HepG2 (cell line): ENCODE data around the gene ZSWIM8. TPM values are rescaled to one million over a fixed set of nuclear protein-coding genes. Genes with fewer than 3 reads are reported as not detected.
A peak's percentile ranks its signal among the peaks of the same experiment; 100 is the strongest.

Experiments
- ATAC-seq: fragments of 200-7000 bp; cut with Tn5 transposase; 3 replicates; pipeline ENCODE4 v1.9.1; 2020; ENCODE audit warnings: mild to moderate bottlenecking, moderate library complexity
- BruUV-seq: library from RNA; stranded (reverse); fragments of 400-500 nt; replicated peaks from 2 replicates; lab custom pipeline; 2021; lab: Mats Ljungman, UMichigan
- CTCF ChIA-PET: fragments of 300-600 bp; formaldehyde crosslinking; extraction: SDS; loops from one replicate; lab custom pipeline; 2021; ENCODE audit warnings: low total read pairs, inconsistent platforms, low intra/inter-chr PET ratio; lab: Yijun Ruan, JAX
- POLR2A ChIA-PET: fragments of 350-600 bp; sonication (Branson Sonifier 250); formaldehyde crosslinking; loops from one replicate; lab custom pipeline; 2020; ENCODE audit warnings: antibody characterized with exemption, inconsistent platforms; lab: Yijun Ruan, JAX
- DNase-seq: peaks from one replicate; pipeline ENCODE4 v3.0.0-alpha.2; 2015; ENCODE audit warnings: low spot score
- FAIRE-seq: peaks from 3 replicates; lab custom pipeline; 2011; peaks lifted over from hg19 to GRCh38; lab: Jason Lieb, UNC
- H2AFZ ChIP-seq: one replicate; pipeline ENCODE4 v1.6.1; 2011; ENCODE audit warnings: low read length, inconsistent platforms
- H3K27ac ChIP-seq: fragments of 300-600 bp; 3 replicates; pipeline ENCODE4 v1.8.0; 2011; ENCODE audit warnings: mixed run types, mild to moderate bottlenecking, mixed read lengths, low read length, inconsistent platforms; ENCODE audit not compliant: insufficient read depth; ENCODE audit errors: extremely low read length
- H3K27me3 ChIP-seq, 2 experiments: fragments of 200-600 bp in 1 of 2; 2 replicates in 1 of 2; 3 replicates in 1 of 2; pipeline versions ENCODE4 v1.6.0 to v1.8.0; 2011; ENCODE audit warnings: low read length in 2 of 2, mild to moderate bottlenecking in 2 of 2, moderate library complexity in 2 of 2, inconsistent platforms in 1 of 2; ENCODE audit not compliant: insufficient read depth in 2 of 2, control insufficient read depth in 1 of 2
- H3K36me3 ChIP-seq, 2 experiments: fragments of 200-600 bp in 1 of 2; replicated peaks in 1 of 2; 2 replicates in 1 of 2; 3 replicates in 1 of 2; pipeline versions ENCODE4 v1.5.1 to v1.8.0; 2011; ENCODE audit warnings: low read length in 2 of 2, inconsistent platforms in 1 of 2; ENCODE audit not compliant: insufficient read depth in 2 of 2, control insufficient read depth in 1 of 2
- H3K4me1 ChIP-seq: 2 replicates; pipeline ENCODE4 v1.5.1; 2012; ENCODE audit warnings: low read length, inconsistent platforms; ENCODE audit not compliant: insufficient read depth
- H3K4me2 ChIP-seq: 2 replicates; pipeline ENCODE4 v1.6.0; 2011; ENCODE audit warnings: low read depth, low read length, inconsistent platforms
- H3K4me3 ChIP-seq, 3 experiments: fragments of 200-600 bp in 1 of 3; sonication (generic), shearing (Covaris generic) in 1 of 3; replicated peaks in 1 of 3; 2 replicates each; pipeline ENCODE4 v1.5.1; 2011 to 2016; ENCODE audit warnings: low read length in 3 of 3, inconsistent platforms in 2 of 3, low read depth in 2 of 3, mild to moderate bottlenecking in 2 of 3, control low read depth in 1 of 3, mixed read lengths in 1 of 3; ENCODE audit not compliant: insufficient read depth in 1 of 3
- H3K79me2 ChIP-seq: one replicate; pipeline ENCODE4 v1.6.1; 2011; ENCODE audit warnings: low read length, inconsistent platforms; ENCODE audit not compliant: insufficient read depth
- H3K9ac ChIP-seq: 2 replicates; pipeline ENCODE4 v1.6.0; 2011; ENCODE audit warnings: mild to moderate bottlenecking, low read depth, low read length, inconsistent platforms; ENCODE audit not compliant: insufficient read depth
- H3K9me3 ChIP-seq: 2 replicates; pipeline ENCODE4 v1.5.1; 2012; ENCODE audit warnings: mild to moderate bottlenecking, low read length
- H4K20me1 ChIP-seq: 2 replicates; pipeline ENCODE4 v1.6.0; 2011; ENCODE audit warnings: inconsistent platforms, mild to moderate bottlenecking, low read length, moderate library complexity; ENCODE audit not compliant: insufficient read depth
- PTBP1 ChIP-seq: fragments of 200-400 bp; formaldehyde crosslinking; IDR thresholded peaks from 2 replicates; pipeline ENCODE4 v1.6.1; 2018; ENCODE audit warnings: low read length, low read depth; ENCODE audit not compliant: poor library complexity, severe bottlenecking
- SAFB2 ChIP-seq: sonication (generic); formaldehyde crosslinking; IDR thresholded peaks from 2 replicates; pipeline ENCODE4 v1.5.1; 2020; ENCODE audit warnings: missing genetic modification reagents, low read depth, mild to moderate bottlenecking, borderline replicate concordance
- ZHX1 ChIP-seq: sonication (generic); formaldehyde crosslinking; IDR thresholded peaks from 2 replicates; pipeline ENCODE4 v1.8.1; 2022; ENCODE audit warnings: low read depth, mild to moderate bottlenecking, missing genetic modification reagents
- ZNF704 ChIP-seq: sonication (generic); formaldehyde crosslinking; IDR thresholded peaks from 2 replicates; pipeline ENCODE4 v1.8.1; 2023; ENCODE audit warnings: mild to moderate bottlenecking, inconsistent platforms, moderate library complexity, missing genetic modification reagents, borderline replicate concordance
- WGBS: methylation state at CpG from one replicate; pipeline ENCODE4 v1.1.6; 2017; ENCODE audit warnings: low lambda C conversion rate; 5-methylcytosine and 5-hydroxymethylcytosine counted together
- in situ Hi-C: cut with HindIII; loops from 2 replicates; pipeline ENCODE4 v1.10.0; 2017; ENCODE audit warnings: low pct_unique_long_range_greater_than_20kb; ENCODE audit not compliant: extremely low pct_ligation_motif_present
- intact Hi-C: fragments of 100-400 bp; cut with micrococcal nuclease; formaldehyde crosslinking; loops from one replicate; pipeline ENCODE4 v1.10.0; 2022; ENCODE audit not compliant: unreplicated experiment
- polyA plus RNA-seq, 8 experiments: library from polyadenylated mRNA; depleted of rRNA in 3 of 8; stranded (reverse) in 7 of 8; unstranded in 1 of 8; fragments of >200 nt; fragmentation: Illumina TruSeq in 4 of 8; extraction: Trizol in 4 of 8; gene quantifications; 2 replicates each; pipeline versions ENCODE4 v1.2.1 to v1.2.3, GENCODE V29; 2011 to 2016; ENCODE audit warnings: low read depth in 4 of 8, missing spikeins in 1 of 8, mixed read lengths in 1 of 8; ENCODE audit not compliant: insufficient read depth in 1 of 8
- total RNA-seq, 5 experiments: library from RNA; depleted of rRNA; stranded (reverse); fragments of >200 nt; fragmentation: Illumina TruSeq; extraction: Trizol; gene quantifications; 2 replicates each; pipeline ENCODE4 v1.2.3, GENCODE V29; 2016; ENCODE audit warnings: low read depth in 1 of 5

ZSWIM8 gene
- total and polyA plus RNA-seq, 2 of the 13 experiments (the other 11 are each of a cell fraction or from before 2014, with no cell fraction given) = 39.9 to 98.2 TPM

GRCh38 chr10:73781548-73781878 lies 3.9 kb upstream of the ZSWIM8 start:
- no peaks in the 10 kb centered on the region for H4K20me1 ChIP-seq
- WGBS = 1% methylated on average over 14 of the region's 14 CpGs
- H3K9me3 ChIP-seq = no peaks in the 10 kb centered on the region
- H2AFZ ChIP-seq = no peak overlapping the region
- no peak for FAIRE-seq
- H3K4me1 ChIP-seq = peaks cover 37% of the 10 kb centered on the region
- no peaks in the 10 kb centered on the region; a peak in 1 of 5 replicates for H3K27me3 ChIP-seq
- BruUV-seq = no TSS peak
- peak overlapping the region; percentile 80 to 89 (median 88) for H3K4me3 ChIP-seq
- DNase-seq = no peak
- H3K36me3 ChIP-seq = peaks cover 0 to 4% of the 10 kb centered on the region in 2 experiments; a peak in 2 of 5 replicates
- H3K9ac ChIP-seq = peak overlapping the region; percentile 92
- peak overlapping the region; percentile 85 for H3K4me2 ChIP-seq
- ChIA-PET POLR2A (interaction anchor here (0.5 to 2.0 kb wide), 8 partner anchors 9 to 110 kb away, joined by 3 to 31 read pairs (median 6); partner anchors contain the start of gene SEC24C), CTCF (no interaction called here)
- peak overlapping the region; percentile 81 for H3K27ac ChIP-seq
- TF ChIP-seq ZNF704 (CRISPR knock-in tag) (0 out of 2 replicates have a peak, but pooled peaks have one; percentile 18), PTBP1 (peak; percentile 41), ZHX1 (CRISPR knock-in tag) (no peak), SAFB2 (0 out of 2 replicates have a peak, but pooled peaks have one; percentile 76)
- in situ Hi-C loops (no loop called here), intact Hi-C loops (no loop called here)
- H3K79me2 ChIP-seq = peaks cover 49% of the 10 kb centered on the region
- no peak for ATAC-seq
